CD4-positive, alpha-beta T cell treated with Interleukin-17A for 1 hour (primary cell): ENCODE data around the gene GMEB2.
"Not testable (repeated sequence)": the region's sequence is repeated elsewhere in the genome, so short reads cannot be mapped to it uniquely, and the experiment has no call there.

ENCODE experiments used
- DNase-seq: peaks from one replicate; pipeline ENCODE4 v3.0.0-alpha.2; 2020

The GMEB2 gene

DNA sequence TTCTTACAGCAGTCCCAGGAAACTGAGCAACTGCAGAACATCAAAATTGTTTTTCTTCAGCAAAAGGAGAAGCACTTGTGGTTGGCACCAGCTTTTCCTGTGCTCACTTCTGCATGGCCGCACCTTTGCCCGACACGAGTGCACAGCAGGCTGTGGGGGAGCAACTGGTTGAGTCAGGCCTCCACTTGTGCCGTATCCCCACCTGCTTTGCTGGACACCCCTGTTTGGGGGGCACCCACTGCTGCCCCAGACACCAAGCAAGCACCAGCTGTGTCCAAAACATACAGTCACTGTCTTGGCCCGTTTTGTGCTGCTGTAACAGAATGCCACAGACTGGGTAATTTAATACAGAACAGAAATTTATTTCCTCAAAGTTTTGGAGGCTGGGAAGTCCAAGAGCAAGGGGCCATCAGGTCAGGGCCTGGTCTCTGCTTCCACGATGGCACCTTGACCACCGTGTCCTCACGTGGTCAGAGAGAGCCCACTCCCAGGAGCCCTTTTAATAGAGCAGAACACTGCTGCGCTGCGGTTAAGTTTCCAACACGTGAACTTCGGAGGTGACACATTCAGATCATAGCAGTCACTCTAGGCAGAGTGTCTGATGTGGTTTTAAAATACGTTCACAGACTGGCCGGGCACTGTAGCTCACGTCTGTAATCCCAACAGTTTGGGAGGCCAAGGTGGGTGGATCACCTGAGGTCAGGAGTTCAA lies 8.7 kb upstream of the GMEB2 start:
- peak; percentile 87 for DNase-seq

DNA sequence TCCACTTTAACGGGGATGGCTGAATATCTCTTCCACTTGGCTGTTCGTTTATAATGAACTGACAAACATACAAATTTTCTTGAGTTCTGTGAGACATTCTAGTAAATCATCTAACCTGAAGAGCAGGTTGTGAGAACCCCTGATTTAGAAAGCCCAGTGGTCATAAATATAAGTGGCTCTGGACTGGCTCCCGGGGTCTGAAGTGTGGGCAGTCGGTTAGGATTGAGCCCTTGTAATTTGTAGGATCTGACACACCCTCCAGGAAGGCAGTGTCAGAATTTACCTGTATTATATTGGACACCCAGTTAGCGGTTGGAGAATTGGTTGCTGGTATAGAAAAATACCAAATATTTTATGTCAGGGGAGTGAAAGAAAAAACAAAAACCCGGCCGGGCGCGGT lies 6.8 kb upstream of the GMEB2 start:
- no peak for DNase-seq

GRCh38 chr20:63631426-63631825 lies 4.5 kb upstream of the GMEB2 start:
- not testable (repeated sequence) for DNase-seq

DNA sequence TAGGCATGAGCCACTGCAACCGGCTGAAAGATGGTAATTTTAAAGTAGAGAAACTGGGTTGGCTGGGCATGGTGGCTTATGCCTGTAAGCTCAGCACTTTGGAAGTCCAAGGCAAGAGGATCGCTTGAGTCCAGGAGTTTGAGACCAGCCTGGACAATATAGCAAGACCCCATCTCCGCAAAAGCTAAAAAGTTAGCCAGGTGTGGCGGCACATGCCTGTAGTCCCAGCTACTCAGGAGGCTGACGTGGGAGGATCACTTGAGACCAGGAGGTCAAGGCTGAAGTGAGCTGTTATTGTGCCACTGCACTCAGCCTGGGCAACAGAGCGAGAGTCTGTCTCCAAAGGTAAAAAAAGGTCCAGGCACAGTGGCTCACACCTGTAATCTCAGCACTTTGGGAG lies 4.1 kb upstream of the GMEB2 start:
- not testable (repeated sequence) for DNase-seq

DNA sequence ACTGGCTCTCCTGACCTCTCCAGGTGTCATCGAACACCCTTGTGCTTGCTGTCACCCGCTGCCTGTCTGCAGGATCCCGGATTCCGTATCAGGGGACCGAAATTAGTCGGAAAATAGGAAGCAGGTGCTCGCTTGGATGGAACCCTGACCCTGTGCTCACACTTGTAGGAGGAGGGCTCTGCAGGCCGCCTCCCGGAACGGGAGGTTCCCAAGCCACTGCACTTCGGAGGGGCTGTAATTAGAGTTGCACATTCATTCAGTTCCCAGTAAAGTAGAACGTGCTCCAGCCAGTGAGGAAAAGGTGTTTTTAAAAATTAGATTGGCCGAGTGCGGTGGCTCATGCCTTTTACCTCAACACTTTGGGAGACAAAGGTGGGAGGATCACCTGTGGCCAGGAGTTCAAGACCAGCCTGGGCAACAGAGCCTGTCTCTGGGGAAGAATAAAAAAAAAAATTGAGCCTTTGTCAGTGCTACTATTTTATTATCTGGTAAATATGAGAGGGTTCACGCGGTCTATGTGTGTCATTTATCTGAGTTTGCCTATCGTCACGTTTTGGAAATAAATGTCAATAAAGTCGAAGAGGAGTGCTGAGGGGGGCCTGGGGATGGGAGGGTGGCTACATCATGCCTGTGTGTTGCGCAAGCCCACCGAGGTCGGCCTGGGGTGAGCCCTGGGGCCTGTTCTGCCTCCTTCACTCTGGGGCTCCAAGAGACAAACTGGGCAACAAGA lies 1.5 kb upstream of the GMEB2 start:
- peak; percentile 67 for DNase-seq

DNA sequence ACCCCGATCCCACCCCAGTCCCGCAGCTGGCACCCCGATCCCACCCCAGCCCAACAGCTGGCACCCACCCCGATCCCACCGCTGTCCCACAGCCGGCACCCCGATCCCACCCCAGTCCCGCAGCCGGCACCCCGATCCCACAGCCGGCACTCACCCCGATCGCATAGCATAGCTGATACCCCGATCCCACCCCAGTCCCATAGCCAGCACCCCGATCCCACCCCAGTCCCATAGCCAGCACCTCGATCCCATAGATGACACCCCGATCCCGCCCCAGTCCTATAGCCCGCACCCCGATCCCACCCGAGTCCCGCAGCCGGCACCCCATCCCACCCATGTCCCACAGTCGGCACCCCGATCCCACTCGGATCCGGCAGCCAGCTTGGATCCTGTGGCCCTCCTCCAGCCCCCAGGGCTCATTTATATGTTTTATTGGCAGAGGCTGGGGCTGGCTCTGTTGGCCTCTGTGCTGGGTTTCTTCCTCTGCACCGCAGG lies 897 bp upstream of the GMEB2 start:
- DNase-seq: no peak

DNA sequence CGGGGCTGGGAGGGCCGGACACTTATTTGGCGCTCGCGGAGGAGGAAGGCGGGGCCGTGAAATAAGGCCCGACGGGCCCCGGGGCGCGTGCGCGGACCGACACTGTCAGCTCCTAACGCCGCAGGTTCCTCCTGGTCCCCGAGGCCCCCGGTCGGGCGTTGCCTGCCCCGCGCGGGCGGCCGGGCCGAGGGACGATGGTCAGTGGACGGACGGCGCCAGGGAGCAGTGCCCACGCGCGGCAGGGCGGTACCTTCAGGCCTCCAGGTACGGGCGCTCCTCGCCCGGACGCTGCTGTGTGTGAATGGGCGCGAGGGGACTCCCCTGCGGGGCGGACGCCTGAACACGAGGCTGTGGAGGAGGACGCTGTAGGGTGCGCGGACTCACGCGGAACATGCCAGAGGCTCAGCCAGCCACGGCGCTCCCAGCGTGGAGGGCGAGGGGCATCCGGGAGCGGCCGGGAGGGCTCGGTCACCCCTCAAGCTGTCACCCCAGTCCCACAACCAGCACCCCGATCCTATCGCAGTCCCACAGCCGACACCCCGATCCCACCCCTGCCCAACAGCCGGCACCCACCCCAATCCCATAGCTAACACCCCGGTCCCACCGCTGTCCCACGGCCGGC lies 339 bp upstream of the GMEB2 start:
- DNase-seq: peak; percentile 96

DNA sequence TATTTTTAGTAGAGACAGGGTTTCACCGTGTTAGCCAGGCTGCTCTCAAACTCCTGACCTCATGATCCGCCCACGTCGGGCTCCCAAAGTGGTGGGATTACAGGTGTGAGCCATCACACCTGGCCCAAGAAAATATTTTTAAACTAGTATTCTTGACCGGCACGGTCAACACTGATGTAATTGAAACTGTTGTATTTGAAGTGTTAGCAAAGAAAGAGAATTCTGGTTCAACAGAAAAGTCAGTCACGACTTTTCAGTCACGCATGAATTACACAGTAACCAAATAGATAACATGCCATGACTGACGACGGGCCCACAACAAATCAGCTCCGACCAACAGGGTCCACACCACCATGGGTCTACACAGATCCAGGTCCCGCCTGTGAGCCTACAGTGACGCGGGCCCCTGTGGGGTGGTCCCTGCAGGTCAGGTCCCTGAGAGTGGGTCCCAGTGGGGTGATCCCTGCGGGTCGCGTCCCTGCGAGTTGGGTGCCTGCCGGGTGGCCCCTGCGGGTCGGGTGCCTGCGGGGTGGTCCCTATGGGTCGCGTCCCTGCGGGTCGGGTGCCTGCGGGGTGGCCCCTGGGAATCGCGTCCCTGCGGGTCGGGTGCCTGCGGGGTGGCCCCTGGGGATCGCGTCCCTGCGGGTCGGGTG lies 1.0 kb downstream of the GMEB2 start:
- no peak for DNase-seq

GRCh38 chr20:63624486-63624885 lies 2.4 kb downstream of the GMEB2 start:
- DNase-seq: no peak

- no peak for DNase-seq
Observed at GRCh38 chr20:63622732-63623131, 4.2 kb downstream of the GMEB2 start.

DNA sequence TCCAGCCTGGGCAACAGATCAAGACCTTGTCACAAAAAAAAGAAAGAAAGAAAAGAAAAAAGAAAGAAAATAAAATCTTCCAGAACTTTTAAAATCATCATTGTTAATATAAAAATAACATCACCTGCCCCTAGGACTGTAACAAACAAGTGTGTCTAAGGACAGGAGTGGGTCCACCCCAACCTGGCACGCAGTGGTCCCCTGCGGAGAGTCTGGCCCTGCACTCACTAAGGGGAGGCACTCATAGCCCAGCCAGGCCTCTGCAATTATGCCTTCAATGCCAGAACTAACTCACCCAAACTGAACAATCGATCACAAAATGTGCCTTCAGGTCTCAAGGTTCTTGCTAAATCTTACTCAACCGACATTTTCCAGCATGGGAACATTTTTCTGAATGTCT lies 4.8 kb downstream of the GMEB2 start:
- no peak for DNase-seq

- no peak for DNase-seq
Observed at GRCh38 chr20:63620991-63621390, 5.9 kb downstream of the GMEB2 start.

DNA sequence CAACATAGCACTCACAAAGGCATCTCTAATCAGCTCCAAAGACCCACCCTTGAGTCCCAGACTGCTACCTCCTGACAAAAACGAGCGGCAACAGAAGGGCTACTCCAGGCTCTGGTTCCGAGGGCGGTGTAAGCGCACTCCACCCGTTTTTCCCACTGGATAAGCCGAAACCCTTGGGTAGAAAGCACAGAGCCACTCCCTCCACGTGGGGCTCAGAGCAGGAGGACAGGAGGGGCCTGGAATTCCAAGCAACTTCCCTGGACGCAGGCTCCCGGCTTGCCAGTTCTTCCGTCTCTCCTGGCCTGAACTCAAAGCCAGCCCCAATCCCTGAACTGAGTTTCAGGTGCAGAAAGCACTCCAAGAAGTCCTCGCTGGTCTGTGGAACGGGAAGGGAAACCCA lies 7.4 kb downstream of the GMEB2 start:
- DNase-seq: no peak

GRCh38 chr20:63619086-63619485 lies 7.8 kb downstream of the GMEB2 start:
- no peak for DNase-seq

DNA sequence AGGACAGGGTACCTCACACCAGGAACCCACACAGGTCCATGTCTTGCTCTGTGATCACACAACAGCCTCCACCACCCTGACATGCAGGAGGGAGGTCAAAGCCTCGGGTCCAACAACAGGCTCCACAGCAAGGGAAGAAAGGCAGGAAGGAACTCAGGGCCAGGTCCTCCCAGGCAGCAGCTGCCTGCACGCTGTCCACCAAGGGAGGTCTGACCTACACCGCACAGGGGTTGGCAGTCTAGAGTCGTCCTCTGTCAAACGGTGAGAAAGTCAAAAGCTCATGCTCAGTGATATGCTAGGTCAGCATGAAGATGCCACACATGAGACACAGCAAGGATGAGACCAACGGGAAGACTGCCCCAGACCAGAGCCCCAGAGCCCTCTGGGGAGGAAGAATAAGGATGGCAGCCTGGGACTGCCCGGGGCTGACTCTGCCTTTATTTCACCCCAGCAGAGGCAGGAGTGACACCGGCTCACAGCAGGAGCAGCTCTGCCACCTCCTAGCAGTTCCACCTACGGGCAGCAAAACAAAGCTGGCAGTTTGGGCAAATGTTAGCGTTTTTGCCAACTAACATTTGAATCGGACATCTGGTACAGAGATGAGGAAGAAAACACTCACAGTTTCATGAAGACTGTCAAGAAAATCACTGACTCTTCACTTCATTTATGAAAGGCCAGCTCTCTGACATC lies 8.5 kb downstream of the GMEB2 start:
- DNase-seq: no peak

DNA sequence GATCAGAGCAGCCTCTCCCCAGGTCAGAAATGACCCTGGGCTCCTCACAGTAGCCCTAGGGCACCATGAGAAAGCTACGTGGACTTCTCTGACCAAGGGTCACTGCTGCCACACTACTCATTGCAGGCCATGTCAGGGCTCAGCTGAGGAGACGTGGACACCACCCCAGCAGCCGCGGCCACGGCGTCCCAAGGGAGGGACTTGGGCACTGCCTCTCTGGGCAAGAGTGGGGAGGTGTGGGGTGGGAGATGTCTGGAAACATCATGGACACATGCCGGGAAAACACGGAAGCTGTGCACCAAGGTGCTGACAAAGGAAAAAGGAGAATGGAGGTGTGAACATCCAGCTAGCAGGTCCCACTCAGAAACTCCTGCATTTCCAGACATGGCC lies 9.0 kb downstream of the GMEB2 start:
- DNase-seq: no peak

DNA sequence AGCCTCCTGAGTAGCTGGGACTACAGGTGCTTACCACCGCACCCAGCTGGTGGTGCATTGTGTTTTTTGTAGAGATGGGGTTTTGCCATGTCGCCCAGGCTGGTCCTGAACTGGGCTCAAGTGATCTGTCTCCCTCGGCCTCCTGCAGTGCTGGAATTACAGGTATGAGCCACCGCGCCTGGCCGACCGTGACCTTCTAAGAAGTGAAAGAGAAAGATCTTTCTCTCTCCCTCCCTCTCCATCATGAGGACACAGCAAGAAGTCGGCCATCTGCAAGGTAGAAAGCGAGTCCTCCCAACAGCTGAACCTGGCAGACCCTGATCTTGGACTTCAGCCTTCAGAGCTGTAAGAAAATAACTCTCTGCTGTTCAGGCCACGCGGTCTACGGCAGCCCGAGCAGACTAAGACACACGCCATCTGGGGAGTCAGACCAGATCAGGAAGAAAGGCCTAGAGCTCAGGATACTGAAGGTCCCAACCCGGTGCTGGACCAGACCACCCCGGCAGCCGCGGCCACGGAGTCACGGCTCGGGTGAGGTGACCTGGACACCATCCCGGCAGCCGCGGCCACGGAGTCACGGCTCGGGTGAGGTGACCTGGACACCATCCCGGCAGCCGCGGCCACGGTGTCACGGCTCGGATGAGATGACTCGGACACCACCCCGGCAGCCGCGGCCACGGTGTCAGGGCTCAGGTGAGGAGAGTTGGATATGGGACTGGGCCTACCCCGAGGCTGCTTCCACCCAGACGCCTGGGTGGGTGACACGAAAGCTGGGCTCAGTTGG lies 9.6 kb downstream of the GMEB2 start:
- no peak for DNase-seq

DNA sequence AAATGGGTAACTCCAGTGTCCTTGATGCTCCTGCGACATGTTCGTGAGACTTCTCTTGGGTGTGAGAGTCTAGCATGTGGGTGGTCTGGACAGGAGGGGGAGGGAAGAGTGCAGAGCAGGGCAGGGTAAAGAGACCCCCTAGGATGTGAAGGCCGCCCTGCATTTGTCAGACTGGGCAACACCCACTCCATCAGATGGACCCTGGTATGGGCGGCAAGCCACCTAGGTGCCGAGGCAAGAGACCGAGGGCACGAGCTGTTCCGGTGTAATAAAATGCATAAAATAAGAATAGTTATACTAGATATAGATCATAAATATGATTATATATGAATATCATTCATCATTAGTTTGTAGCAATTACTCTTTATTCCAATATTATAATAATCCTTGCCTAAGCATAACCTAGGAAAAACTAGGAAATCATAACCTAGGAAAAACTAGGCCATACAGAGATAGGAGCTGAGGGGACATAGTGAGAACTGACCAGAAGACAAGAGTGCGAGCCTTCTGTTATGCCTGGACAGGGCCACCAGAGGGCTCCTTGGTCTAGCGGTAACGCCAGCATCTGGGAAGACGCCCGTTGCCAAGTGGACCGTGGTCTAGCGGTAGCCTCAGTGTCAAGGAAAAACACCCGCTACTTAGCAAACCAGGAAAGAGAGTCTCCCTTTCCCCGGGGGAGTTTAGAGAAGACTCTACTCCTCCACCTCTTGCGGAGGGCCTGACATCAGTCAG lies 12.9 kb downstream of the GMEB2 start:
- DNase-seq: not testable (repeated sequence)

GRCh38 chr20:63612276-63612931 lies 14.5 kb downstream of the GMEB2 start:
- DNase-seq: peak; percentile 24

DNA sequence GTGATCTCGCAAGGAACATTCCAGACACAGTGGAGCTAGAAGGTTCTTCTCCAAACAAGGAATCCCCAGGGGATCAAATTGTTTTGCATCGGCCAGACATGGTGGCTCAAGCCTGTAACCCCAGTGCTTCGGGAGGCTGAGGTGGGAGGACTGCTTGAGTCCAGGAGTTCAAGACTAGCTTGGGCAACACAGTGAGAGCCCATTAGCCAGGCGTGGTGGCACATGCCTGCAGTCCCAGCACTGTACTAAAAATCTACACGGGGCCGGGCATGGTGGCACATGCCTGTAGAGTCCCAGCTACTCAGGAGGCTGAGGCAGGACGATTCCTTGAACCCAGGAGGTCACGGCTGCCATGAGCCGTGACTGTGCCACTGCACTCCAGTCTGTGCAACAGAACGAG lies 15.3 kb downstream of the GMEB2 start:
- no peak for DNase-seq
